CD4-positive, CD25-positive, alpha-beta regulatory T cell (primary cell): Measurements from ENCODE around the gene TMEM204. TPM values are rescaled to one million over a fixed set of nuclear protein-coding genes. Genes with fewer than 3 reads are reported as not detected.

ENCODE experiments used
- ATAC-seq, 2 donors: fragments of 150-1000 bp; cut with Tn5 transposase; one replicate each; pipeline ENCODE4 v1.10.0; 2021; ENCODE audit warnings: low read depth in 2 of 2, moderate number of reproducible peaks in 2 of 2, moderate library complexity in 1 of 2
- DNase-seq, 3 donors: peaks; one replicate each; pipeline versions ENCODE4 v3.0.0 to v3.0.0-alpha.2; 2012 to 2022; ENCODE audit warnings: mixed read lengths in 1 of 3
- H3K27ac ChIP-seq: one replicate; pipeline ENCODE4 v1.7.0; 2013; ENCODE audit warnings: mild to moderate bottlenecking, low read length; ENCODE audit not compliant: insufficient read depth, poor library complexity, severe bottlenecking
- H3K27me3 ChIP-seq: one replicate; pipeline ENCODE4 v1.7.0; 2013; ENCODE audit warnings: low read length; ENCODE audit not compliant: control insufficient read depth, insufficient read depth
- H3K36me3 ChIP-seq: one replicate; pipeline ENCODE4 v1.7.0; 2013; ENCODE audit warnings: mild to moderate bottlenecking, low read length, moderate library complexity; ENCODE audit not compliant: control insufficient read depth, insufficient read depth
- H3K4me1 ChIP-seq: 2 replicates; pipeline ENCODE4 v1.7.0; 2013; ENCODE audit warnings: mild to moderate bottlenecking, low read length; ENCODE audit not compliant: insufficient read depth, control insufficient read depth, poor library complexity, severe bottlenecking
- H3K4me3 ChIP-seq: one replicate; pipeline ENCODE4 v1.7.0; 2013; ENCODE audit warnings: low read depth, mild to moderate bottlenecking, low read length, moderate library complexity
- H3K9me3 ChIP-seq, 2 experiments: 1 replicate in 1 of 2; 2 replicates in 1 of 2; pipeline ENCODE4 v1.7.0; 2013; ENCODE audit warnings: low read length in 2 of 2, mild to moderate bottlenecking in 1 of 2, moderate library complexity in 1 of 2; ENCODE audit not compliant: control insufficient read depth in 2 of 2
- H3K27ac Mint-ChIP-seq, 3 donors: one replicate each; pipeline ENCODE4 v1.8.0; 2020 to 2022; ENCODE audit warnings: mild to moderate bottlenecking in 3 of 3, mixed read lengths in 3 of 3, moderate library complexity in 2 of 3
- H3K27me3 Mint-ChIP-seq: one replicate; pipeline ENCODE4 v1.8.0; 2022; ENCODE audit warnings: mild to moderate bottlenecking, mixed read lengths
- H3K36me3 Mint-ChIP-seq: one replicate; pipeline ENCODE4 v1.8.0; 2020; ENCODE audit warnings: mixed read lengths
- H3K4me1 Mint-ChIP-seq, 4 donors: one replicate each; pipeline ENCODE4 v1.8.0; 2020 to 2022; ENCODE audit warnings: mixed read lengths in 4 of 4, mild to moderate bottlenecking in 1 of 4
- H3K4me3 Mint-ChIP-seq, 4 donors: one replicate each; pipeline ENCODE4 v1.8.0; 2020 to 2022; ENCODE audit warnings: mild to moderate bottlenecking in 4 of 4, mixed read lengths in 4 of 4, moderate library complexity in 3 of 4
- H3K9me3 Mint-ChIP-seq, 7 donors: one replicate each; pipeline ENCODE4 v1.8.0; 2020 to 2022; ENCODE audit warnings: mixed read lengths in 7 of 7, mild to moderate bottlenecking in 3 of 7, moderate library complexity in 2 of 7
- polyA plus RNA-seq, 4 donors: library from polyadenylated mRNA; unstranded; fragments of 300-500 nt; fragmentation: Illumina TruSeq; gene quantifications; one replicate each; pipeline ENCODE4 v1.2.3, GENCODE V29; 2021
- total RNA-seq: library from RNA; stranded (reverse); gene quantifications from one replicate; pipeline ENCODE4 v1.2.3, GENCODE V29; 2022

Gene TMEM204
- total RNA-seq (25.8 TPM), polyA plus RNA-seq (10 to 100 TPM; 59.8 to 97.4 (median 69.1) TPM)

GRCh38 chr16:1533443-1533951 is at the start of gene TMEM204:
Gene TMEM204, plus strand, starts transcription at chr16:1533666. Its CDS starts 610 bp downstream, at chr16:1534276.
- H3K27ac Mint-ChIP-seq, result peak within 1 kb of the TSS; percentile 84 to 91 (median 90)
- ATAC-seq, result peak; percentile 38 to 55
- H3K27ac ChIP-seq, result peak within 1 kb of the TSS; percentile 52

GRCh38 chr16:1485847-1486496 is 47.5 kb upstream of the TMEM204 start:
- H3K27me3 Mint-ChIP-seq, result peaks cover 10% of the 10 kb centered on the region
- DNase-seq (no peak), ATAC-seq (no peak)
- no peaks in the 10 kb centered on the region for H3K27me3 ChIP-seq
- H3K27ac Mint-ChIP-seq, result no peak overlapping the region
- H3K9me3 Mint-ChIP-seq, result no peaks in the 10 kb centered on the region
- no peak overlapping the region for H3K27ac ChIP-seq
- no peaks in the 10 kb centered on the region for H3K36me3 Mint-ChIP-seq
- peaks cover 0 to 5% (median 0%) of the 10 kb centered on the region in 4 donors for H3K4me1 Mint-ChIP-seq
- no peaks in the 10 kb centered on the region for H3K9me3 ChIP-seq
- no peak overlapping the region for H3K4me3 ChIP-seq
- H3K36me3 ChIP-seq, result no peaks in the 10 kb centered on the region
- no peaks in the 10 kb centered on the region for H3K4me1 ChIP-seq
- H3K4me3 Mint-ChIP-seq, result no peak overlapping the region

More at GRCh38 chr16:1533443-1533951, at the start of gene TMEM204:
- DNase-seq, result peak in 2 of 3 donors; percentile 33 to 78
- Mint-ChIP-seq H3K9me3 (no peaks in the 10 kb centered on the region), H3K27me3 (no peaks in the 10 kb centered on the region), H3K4me1 (peaks cover 0 to 49% (median 16%) of the 10 kb centered on the region in 4 donors), H3K4me3 (peak within 1 kb of the TSS; percentile 93 to 99 (median 98)), H3K36me3 (peaks cover 14% of the 10 kb centered on the region)
- H3K4me3 ChIP-seq, result peak within 1 kb of the TSS; percentile 82
- H3K4me1 ChIP-seq, result peaks cover 49% of the 10 kb centered on the region
- H3K9me3 ChIP-seq, result no peaks in the 10 kb centered on the region
- H3K27me3 ChIP-seq, result no peaks in the 10 kb centered on the region
- peaks cover 18% of the 10 kb centered on the region for H3K36me3 ChIP-seq

GRCh38 chr16:1486551-1487390 is 46.7 kb upstream of the TMEM204 start:
- Histone ChIP-seq H3K27ac (no peak overlapping the region), H3K4me1 (no peaks in the 10 kb centered on the region), H3K27me3 (no peaks in the 10 kb centered on the region), H3K4me3 (no peak overlapping the region), H3K9me3 (no peaks in the 10 kb centered on the region), H3K36me3 (no peaks in the 10 kb centered on the region)
- H3K27me3 Mint-ChIP-seq, result peaks cover 6% of the 10 kb centered on the region
- ATAC-seq (no peak), DNase-seq (no peak)
- no peaks in the 10 kb centered on the region for H3K36me3 Mint-ChIP-seq
- H3K27ac Mint-ChIP-seq, result no peak overlapping the region
- H3K4me3 Mint-ChIP-seq, result no peak overlapping the region
- H3K4me1 Mint-ChIP-seq, result peaks cover 0 to 5% (median 0%) of the 10 kb centered on the region in 4 donors
- no peaks in the 10 kb centered on the region for H3K9me3 Mint-ChIP-seq

DNA sequence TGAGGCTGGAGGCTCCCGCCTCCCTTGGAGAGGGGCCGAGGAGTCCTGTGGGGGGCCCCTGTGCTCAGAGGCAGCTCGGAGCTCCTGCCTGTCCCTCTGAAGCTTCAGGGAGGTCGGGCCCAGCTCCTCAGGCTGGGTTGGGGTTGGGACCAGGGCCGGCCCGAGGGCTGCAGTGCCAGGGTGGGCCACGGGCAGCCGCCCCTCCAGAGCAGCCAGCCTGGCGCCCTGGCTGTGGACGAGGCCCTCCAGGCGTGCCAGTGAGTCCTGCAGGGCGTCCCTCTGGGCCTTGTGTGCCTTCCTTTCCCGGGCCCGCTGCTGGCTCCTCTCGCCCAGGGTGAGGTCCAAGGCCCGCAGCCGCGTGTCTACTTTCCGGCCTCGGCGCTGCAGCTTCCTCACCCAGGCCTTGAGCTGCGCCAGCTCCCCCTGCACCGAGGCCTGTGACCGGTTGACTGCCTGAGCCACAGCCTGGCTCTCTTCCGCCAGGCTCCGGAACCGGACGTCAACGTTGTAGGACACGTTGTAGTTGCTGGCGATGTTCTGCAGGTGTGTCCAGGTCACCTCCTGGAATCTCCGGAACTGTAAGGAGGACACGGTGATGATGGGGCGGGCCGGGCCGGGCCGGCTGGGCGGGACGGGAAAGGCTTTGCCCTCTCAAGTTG is 45.9 kb upstream of the TMEM204 start:
- H3K27me3 ChIP-seq, result no peaks in the 10 kb centered on the region
- no peak overlapping the region for H3K4me3 Mint-ChIP-seq
- no peak for DNase-seq
- H3K27ac ChIP-seq, result no peak overlapping the region
- no peak overlapping the region for H3K4me3 ChIP-seq
- H3K27ac Mint-ChIP-seq, result no peak overlapping the region
- H3K9me3 Mint-ChIP-seq, result no peaks in the 10 kb centered on the region
- peaks cover 1 to 11% (median 2%) of the 10 kb centered on the region in 4 donors for H3K4me1 Mint-ChIP-seq
- ATAC-seq, result no peak
- peaks cover 4% of the 10 kb centered on the region for H3K4me1 ChIP-seq
- H3K9me3 ChIP-seq, result no peaks in the 10 kb centered on the region
- no peaks in the 10 kb centered on the region for H3K36me3 ChIP-seq
- H3K27me3 Mint-ChIP-seq, result no peaks in the 10 kb centered on the region
- H3K36me3 Mint-ChIP-seq, result no peaks in the 10 kb centered on the region

DNA sequence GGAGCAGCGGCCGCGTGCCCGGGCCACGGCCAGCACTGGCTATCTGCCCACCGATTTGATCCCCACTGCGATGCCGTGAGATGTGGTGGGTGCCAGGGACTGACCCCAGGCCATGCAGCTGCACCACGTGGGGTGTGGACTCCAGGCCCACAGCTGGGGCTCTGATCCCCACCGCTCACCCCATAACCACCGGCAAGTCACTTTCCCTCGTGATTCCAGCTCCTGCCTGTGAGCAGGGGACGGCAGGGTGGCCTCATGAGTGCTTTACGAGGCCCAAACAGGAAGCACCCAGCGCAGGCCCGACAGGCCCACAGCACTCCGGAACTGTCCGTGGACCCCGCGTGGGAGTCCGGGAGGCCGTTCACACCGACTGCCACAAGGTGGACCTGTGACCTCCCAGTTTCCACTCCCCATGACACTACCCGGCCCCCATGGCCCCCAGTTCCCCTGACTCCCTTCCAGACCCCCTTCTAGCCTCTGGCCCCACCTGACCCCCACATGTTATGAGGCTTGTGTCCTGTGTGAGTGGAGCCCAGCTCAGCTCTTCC is 45.3 kb upstream of the TMEM204 start:
- no peaks in the 10 kb centered on the region for H3K27me3 ChIP-seq
- DNase-seq, result no peak
- Mint-ChIP-seq H3K27me3 (no peaks in the 10 kb centered on the region), H3K9me3 (no peaks in the 10 kb centered on the region), H3K4me1 (peaks cover 5 to 16% (median 7%) of the 10 kb centered on the region in 4 donors), H3K4me3 (peak overlapping the region in 1 of 4 donors; percentile 35), H3K36me3 (no peaks in the 10 kb centered on the region), H3K27ac (no peak overlapping the region)
- H3K27ac ChIP-seq, result no peak overlapping the region
- no peak overlapping the region for H3K4me3 ChIP-seq
- no peaks in the 10 kb centered on the region for H3K36me3 ChIP-seq
- peaks cover 9% of the 10 kb centered on the region for H3K4me1 ChIP-seq
- no peaks in the 10 kb centered on the region for H3K9me3 ChIP-seq
- ATAC-seq, result no peak

DNA sequence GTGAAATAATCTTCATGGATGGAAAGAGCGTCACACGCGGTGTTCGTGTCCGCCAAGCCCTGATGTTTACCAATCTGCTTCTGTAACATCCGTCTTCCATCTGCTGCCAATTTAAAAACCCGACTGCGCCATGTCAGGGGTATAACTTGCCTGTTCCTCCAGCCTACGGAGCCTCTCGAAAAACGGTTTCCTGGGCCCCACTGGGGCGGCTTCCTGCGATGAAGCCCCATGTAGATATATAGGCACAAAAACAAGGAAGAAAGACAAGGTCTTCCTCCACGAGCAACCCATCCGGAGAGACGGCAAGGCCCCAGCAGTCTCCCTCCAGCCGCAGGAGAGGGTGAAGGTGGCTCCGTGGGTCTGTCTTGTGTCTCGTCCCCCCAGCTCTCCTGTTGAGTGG is 44.8 kb upstream of the TMEM204 start, which contains the start of gene PTX4:
TSS of gene PTX4 (minus strand) at position 326 of the 400 bp plus-strand sequence. CDS start at position 291, 35 bp downstream.
- no peaks in the 10 kb centered on the region for H3K27me3 ChIP-seq
- Mint-ChIP-seq H3K27me3 (no peaks in the 10 kb centered on the region), H3K27ac (no peak within 1 kb of the TSS), H3K4me1 (peaks cover 5 to 16% (median 7%) of the 10 kb centered on the region in 4 donors), H3K9me3 (no peaks in the 10 kb centered on the region), H3K36me3 (no peaks in the 10 kb centered on the region), H3K4me3 (peak within 1 kb of the TSS in 1 of 4 donors; percentile 35)
- H3K9me3 ChIP-seq, result no peaks in the 10 kb centered on the region
- no peak within 1 kb of the TSS for H3K27ac ChIP-seq
- H3K4me3 ChIP-seq, result no peak within 1 kb of the TSS
- peaks cover 10% of the 10 kb centered on the region for H3K4me1 ChIP-seq
- no peaks in the 10 kb centered on the region for H3K36me3 ChIP-seq
- DNase-seq, result no peak
- no peak for ATAC-seq

- peaks cover 14% of the 10 kb centered on the region for H3K4me1 ChIP-seq
- Mint-ChIP-seq H3K4me3 (no peak overlapping the region), H3K9me3 (no peaks in the 10 kb centered on the region), H3K27ac (no peak overlapping the region), H3K36me3 (no peaks in the 10 kb centered on the region), H3K4me1 (peaks cover 5 to 18% (median 7%) of the 10 kb centered on the region in 4 donors), H3K27me3 (no peaks in the 10 kb centered on the region)
- no peaks in the 10 kb centered on the region for H3K9me3 ChIP-seq
- no peak overlapping the region for H3K4me3 ChIP-seq
- no peaks in the 10 kb centered on the region for H3K36me3 ChIP-seq
- no peak overlapping the region for H3K27ac ChIP-seq
- ATAC-seq (no peak), DNase-seq (no peak)
- no peaks in the 10 kb centered on the region for H3K27me3 ChIP-seq
Observed at GRCh38 chr16:1489077-1489476, 44.4 kb upstream of the TMEM204 start.
